ENCODE measurements around the gene CFAP300.

- TF ChIP-seq CTCF (IDR thresholded peaks at IDR 0.05; ENCODE audit: low read depth, low read length) (no peak), EZH2phosphoT487 (IDR thresholded peaks at IDR 0.05; ENCODE audit: low read depth) (no peak)
Observed at GRCh38 chr11:102120437-102120973, 73.3 kb downstream of the CFAP300 start.
